ENCODE results near the gene GFRA1.

Gene GFRA1

DNA sequence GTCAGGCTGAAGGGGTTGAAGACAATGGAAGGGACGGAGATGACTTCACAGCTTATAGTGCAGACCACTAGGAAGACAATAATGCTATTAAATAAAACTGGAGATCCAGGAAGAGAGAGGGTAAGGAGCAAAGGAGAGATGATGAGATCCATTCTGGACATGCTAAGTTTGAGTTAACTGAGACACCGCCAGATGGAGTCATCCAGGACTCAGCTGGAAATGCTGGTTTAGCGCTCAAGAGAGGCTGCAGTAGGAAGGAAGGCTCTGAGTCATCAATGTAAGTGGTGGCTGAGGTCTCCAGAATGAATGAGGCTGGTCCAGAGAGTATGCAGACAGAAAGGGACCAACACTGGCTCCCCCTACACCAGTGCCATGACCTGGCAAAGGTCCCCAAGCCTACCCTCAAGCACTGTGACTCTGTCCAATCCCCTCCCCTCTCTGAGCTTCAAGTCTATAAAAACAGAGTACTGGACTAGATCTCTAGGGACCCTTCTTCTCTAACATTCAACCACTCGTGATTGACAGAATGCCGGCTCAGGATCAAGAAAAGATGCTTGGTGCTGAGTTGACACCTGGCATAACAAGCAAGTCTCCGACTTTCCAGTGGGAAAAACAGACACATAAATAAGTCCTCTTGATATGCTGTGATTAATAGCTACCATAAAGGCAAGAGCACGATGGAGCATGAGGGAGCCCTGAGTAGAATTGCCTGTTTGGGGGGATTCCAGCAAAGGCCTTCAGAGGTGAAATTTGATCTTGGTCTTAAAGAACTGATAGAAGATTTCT, 8.9 kb downstream of the GFRA1 start:
- no peak for TF ChIP-seq CTCF (conservative IDR thresholded peaks at IDR 0.05; ENCODE audit: low read depth, low read length)
- DNase-seq (ENCODE audit: low read depth) = no peak
- H3K4me3 ChIP-seq (ENCODE audit: low read depth, low read length) = no peak overlapping the region

DNA sequence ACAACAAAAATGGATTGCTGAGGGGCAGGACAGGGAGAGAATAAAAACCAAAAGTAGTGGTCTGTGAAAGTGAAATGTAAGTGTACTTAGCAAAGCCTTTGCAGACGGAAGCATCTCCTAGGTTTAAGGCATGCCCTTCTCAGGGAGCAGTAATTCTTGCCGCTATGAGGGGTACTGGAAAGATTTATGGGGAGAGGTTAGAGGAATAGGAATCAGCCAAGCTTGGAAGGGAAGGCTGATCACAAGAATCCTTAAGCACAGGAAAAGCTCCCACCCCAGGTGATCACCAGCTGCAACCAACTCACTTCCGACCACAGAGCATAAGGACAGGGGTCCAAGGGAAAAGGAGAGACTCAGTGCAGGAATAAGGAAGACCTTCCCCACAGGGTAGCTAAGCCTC, 10.3 kb downstream of the GFRA1 start:
- TF ChIP-seq CTCF (conservative IDR thresholded peaks at IDR 0.05; ENCODE audit: low read depth, low read length) = no peak
- no peak for DNase-seq (ENCODE audit: low read depth)
- no peak overlapping the region for H3K4me3 ChIP-seq (ENCODE audit: low read depth, low read length)

DNA sequence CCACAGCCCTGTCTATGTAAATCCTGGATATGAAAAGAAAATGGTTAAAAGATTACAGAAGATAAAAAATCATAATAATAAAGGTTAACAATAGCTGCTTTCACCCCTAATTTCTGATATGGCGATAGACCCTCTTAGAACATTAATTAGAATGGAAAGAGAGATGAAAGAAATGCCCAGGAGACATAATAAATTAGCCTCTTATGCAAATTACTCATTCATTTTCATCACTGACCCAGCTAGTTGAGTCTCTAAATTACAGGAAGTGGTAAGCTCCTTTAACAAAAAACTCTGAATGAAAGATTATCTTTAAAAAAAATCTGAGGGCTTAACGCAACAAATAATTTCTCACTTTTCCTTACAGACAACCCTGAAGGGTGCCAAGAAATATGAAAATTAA, 12.4 kb downstream of the GFRA1 start:
- no peak for DNase-seq (ENCODE audit: low read depth)
- H3K4me3 ChIP-seq (ENCODE audit: low read depth, low read length) = no peak overlapping the region
- no peak for TF ChIP-seq CTCF (conservative IDR thresholded peaks at IDR 0.05; ENCODE audit: low read depth, low read length)

DNA sequence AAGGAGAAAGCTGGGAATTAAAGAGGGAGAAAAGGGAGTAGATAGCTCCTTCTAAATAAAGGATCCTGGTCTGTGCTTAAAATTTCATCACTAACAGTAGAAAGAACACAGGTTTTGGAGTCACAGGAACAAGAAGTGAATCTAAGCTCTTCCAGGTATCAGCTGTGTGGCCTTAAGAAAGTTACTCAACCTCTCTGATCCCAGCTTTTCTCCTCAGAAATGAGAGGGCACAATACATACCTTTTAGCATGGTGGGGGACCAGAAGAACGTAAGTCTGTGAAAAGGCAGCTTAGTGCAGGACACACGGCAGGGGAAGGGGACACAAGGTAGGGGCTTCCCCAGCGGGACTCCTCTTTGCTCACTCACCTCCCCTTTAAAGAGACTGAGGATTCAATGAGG, 13.4 kb downstream of the GFRA1 start:
- no peak for TF ChIP-seq CTCF (conservative IDR thresholded peaks at IDR 0.05; ENCODE audit: low read depth, low read length)
- DNase-seq (ENCODE audit: low read depth) = no peak
- no peak overlapping the region for H3K4me3 ChIP-seq (ENCODE audit: low read depth, low read length)

DNA sequence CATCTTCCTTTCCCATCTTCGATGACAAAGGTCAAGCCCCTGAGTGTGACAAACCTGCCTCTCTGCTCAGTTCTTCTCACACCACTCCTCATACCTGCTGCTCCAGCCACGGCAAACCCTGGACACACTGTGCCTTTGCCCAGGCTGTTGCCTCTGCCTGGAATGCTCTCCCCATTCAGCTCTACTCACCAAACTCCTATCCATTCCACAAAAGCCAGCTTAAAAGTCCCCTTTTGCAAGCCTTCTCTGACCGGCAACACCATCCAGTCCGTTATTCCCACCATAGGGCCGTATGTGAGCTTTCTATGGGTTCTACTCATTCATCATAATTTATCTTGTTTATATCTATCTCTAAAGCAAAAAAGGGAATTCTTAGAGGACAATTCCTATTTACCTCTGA, 15.2 kb downstream of the GFRA1 start:
- no peak for DNase-seq (ENCODE audit: low read depth)
- TF ChIP-seq CTCF (conservative IDR thresholded peaks at IDR 0.05; ENCODE audit: low read depth, low read length) = no peak
- H3K4me3 ChIP-seq (ENCODE audit: low read depth, low read length) = no peak overlapping the region

GRCh38 chr10:116256752-116257259, 16.2 kb downstream of the GFRA1 start:
- no peak overlapping the region for H3K4me3 ChIP-seq (ENCODE audit: low read depth, low read length)
- no peak for DNase-seq (ENCODE audit: low read depth)
- no peak for TF ChIP-seq CTCF (conservative IDR thresholded peaks at IDR 0.05; ENCODE audit: low read depth, low read length)
